HepG2 (cell line): ENCODE measurements around the gene MAPK13. TPM values are rescaled to one million over a fixed set of nuclear protein-coding genes. Genes with fewer than 3 reads are reported as not detected.

ENCODE experiments used
- ATF1 ChIP-seq: IDR thresholded peaks from 2 replicates; pipeline ENCODE4 v1.6.1; 2016; ENCODE audit warnings: mild to moderate bottlenecking, control low read depth
- ATF2 ChIP-seq: sonication (generic); formaldehyde crosslinking; IDR thresholded peaks from 2 replicates; pipeline ENCODE4 v1.4.0; 2020; ENCODE audit warnings: missing genetic modification reagents
- FOXC1 ChIP-seq: sonication (generic); formaldehyde crosslinking; IDR thresholded peaks from 2 replicates; pipeline ENCODE4 v1.8.0; 2022; ENCODE audit warnings: mild to moderate bottlenecking, missing genetic modification reagents, borderline replicate concordance
- MED1 ChIP-seq: sonication (generic); formaldehyde crosslinking; IDR thresholded peaks from 2 replicates; pipeline ENCODE4 v1.4.0; 2020; ENCODE audit warnings: missing genetic modification reagents
- NPAS2 ChIP-seq: sonication (generic); formaldehyde crosslinking; IDR thresholded peaks from 2 replicates; pipeline ENCODE4 v1.8.0; 2022; ENCODE audit warnings: mild to moderate bottlenecking, missing genetic modification reagents, borderline replicate concordance
- PREB ChIP-seq: sonication (generic); formaldehyde crosslinking; IDR thresholded peaks from 2 replicates; pipeline ENCODE4 v1.4.0; 2020; ENCODE audit warnings: missing genetic modification reagents
- SMYD3 ChIP-seq: sonication (generic); formaldehyde crosslinking; IDR thresholded peaks from 2 replicates; pipeline ENCODE4 v1.8.1; 2023; ENCODE audit warnings: mild to moderate bottlenecking, missing genetic modification reagents
- SP4 ChIP-seq: sonication (generic); formaldehyde crosslinking; IDR thresholded peaks from 2 replicates; pipeline ENCODE4 v1.8.1; 2023; ENCODE audit warnings: mild to moderate bottlenecking, missing genetic modification reagents
- TCF7 ChIP-seq: sonication (generic); IDR thresholded peaks from 2 replicates; pipeline ENCODE4 v1.6.1; 2016; ENCODE audit warnings: antibody characterized with exemption, low read depth
- ZFX ChIP-seq: sonication (generic); formaldehyde crosslinking; IDR thresholded peaks from 2 replicates; pipeline ENCODE4 v1.4.0; 2020; ENCODE audit warnings: mild to moderate bottlenecking, low read depth, missing genetic modification reagents, moderate library complexity
- ZNF160 ChIP-seq: sonication (generic); formaldehyde crosslinking; IDR thresholded peaks from 2 replicates; pipeline ENCODE4 v1.8.0; 2022; ENCODE audit warnings: mild to moderate bottlenecking, inconsistent platforms, missing genetic modification reagents
- ZNF251 ChIP-seq: sonication (generic); formaldehyde crosslinking; IDR thresholded peaks from 2 replicates; pipeline ENCODE4 v1.9.0; 2021; ENCODE audit warnings: mild to moderate bottlenecking, missing genetic modification reagents
- ZNF615 ChIP-seq: sonication (generic); formaldehyde crosslinking; IDR thresholded peaks from 2 replicates; pipeline ENCODE4 v1.5.0; 2020; ENCODE audit warnings: mild to moderate bottlenecking, missing genetic modification reagents, borderline replicate concordance
- ZNF713 ChIP-seq: sonication (generic); formaldehyde crosslinking; IDR thresholded peaks from 2 replicates; pipeline ENCODE4 v1.4.0; 2020; ENCODE audit warnings: mild to moderate bottlenecking, missing genetic modification reagents
- ZNF766 ChIP-seq: sonication (generic); formaldehyde crosslinking; IDR thresholded peaks from 2 replicates; pipeline ENCODE4 v1.5.0; 2020; ENCODE audit warnings: missing genetic modification reagents, borderline replicate concordance
- polyA plus RNA-seq, 8 experiments: library from polyadenylated mRNA; depleted of rRNA in 3 of 8; stranded (reverse) in 7 of 8; unstranded in 1 of 8; fragments of >200 nt; fragmentation: Illumina TruSeq in 4 of 8; extraction: Trizol in 4 of 8; gene quantifications; 2 replicates each; pipeline versions ENCODE4 v1.2.1 to v1.2.3, GENCODE V29; 2011 to 2016; ENCODE audit warnings: low read depth in 4 of 8, missing spikeins in 1 of 8, mixed read lengths in 1 of 8; ENCODE audit not compliant: insufficient read depth in 1 of 8
- total RNA-seq, 5 experiments: library from RNA; depleted of rRNA; stranded (reverse); fragments of >200 nt; fragmentation: Illumina TruSeq; extraction: Trizol; gene quantifications; 2 replicates each; pipeline ENCODE4 v1.2.3, GENCODE V29; 2016; ENCODE audit warnings: low read depth in 1 of 5
- TF ChIP-seq, protein P1 (sequence below): IDR thresholded peaks from 2 replicates; pipeline ENCODE4 v1.6.1; 2012; ENCODE audit warnings: inconsistent platforms
- TF ChIP-seq, protein P2 (sequence below): IDR thresholded peaks from 2 replicates; pipeline ENCODE4 v1.6.1; 2016; ENCODE audit warnings: mild to moderate bottlenecking
- TF ChIP-seq, protein P3 (sequence below): sonication (generic); formaldehyde crosslinking; IDR thresholded peaks from 2 replicates; pipeline ENCODE4 v1.4.0; 2020; ENCODE audit warnings: missing genetic modification reagents
- TF ChIP-seq, protein P4 (sequence below): sonication (generic); formaldehyde crosslinking; IDR thresholded peaks from 2 replicates; pipeline ENCODE4 v1.8.0; 2022; ENCODE audit warnings: mild to moderate bottlenecking, missing genetic modification reagents, moderate library complexity
- TF ChIP-seq, protein P5 (sequence below): sonication (generic); formaldehyde crosslinking; IDR thresholded peaks from 2 replicates; pipeline ENCODE4 v1.5.0; 2020; ENCODE audit warnings: mild to moderate bottlenecking, missing genetic modification reagents

MAPK13 gene
- total and polyA plus RNA-seq, 2 of the 13 experiments (the other 11 are each of a cell fraction or from before 2014, with no cell fraction given), result 12.7 to 43.4 TPM

DNA sequence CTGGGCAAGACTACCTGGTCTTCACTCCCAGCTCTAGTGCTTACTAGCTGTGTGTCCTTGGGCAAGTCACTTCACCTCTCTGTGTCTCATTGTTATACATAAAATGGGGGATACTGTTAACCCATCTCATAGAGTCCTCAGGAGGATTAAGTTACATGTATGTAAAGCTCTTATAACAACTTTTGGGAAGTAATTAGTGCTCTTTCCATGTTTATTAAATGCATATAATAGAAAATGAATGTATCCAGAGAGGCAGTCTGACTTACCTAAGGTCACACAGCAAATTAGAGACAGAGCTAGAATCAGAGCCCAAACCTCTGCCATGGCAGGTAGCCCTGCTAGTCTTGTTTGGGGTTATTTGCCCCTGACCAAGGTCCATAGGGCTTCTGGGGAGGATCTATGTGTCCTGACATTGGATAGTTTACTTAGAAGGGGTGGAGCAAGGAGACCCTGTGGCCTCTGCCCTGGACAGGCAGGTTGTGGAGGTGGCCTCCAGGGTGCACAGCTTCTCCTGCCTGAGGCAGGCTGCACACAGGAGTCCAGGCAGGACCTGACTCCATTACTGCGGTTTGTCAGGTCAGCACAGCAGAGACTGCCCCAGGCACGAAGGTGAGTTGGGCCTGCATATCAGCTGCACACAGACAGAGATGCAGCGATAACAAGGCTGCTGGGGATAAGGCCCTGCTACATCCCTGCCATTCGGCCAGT lies 8.4 kb upstream of the MAPK13 start (continued):
- TF ChIP-seq ATF2 (CRISPR knock-in tag) (no peak), SP4 (CRISPR knock-in tag) (peak; percentile 48; the same call in 1 of the 2 replicates), MED1 (CRISPR knock-in tag) (0 out of 2 replicates have a peak, but pooled peaks have one; percentile 18), ATF1 (CRISPR knock-in tag) (no peak), ZNF615 (CRISPR knock-in tag) (no peak), ZFX (CRISPR knock-in tag) (peak; percentile 50), ZNF160 (CRISPR knock-in tag) (peak; percentile 51; the same call in 1 of the 2 replicates), PREB (CRISPR knock-in tag) (no peak), NPAS2 (CRISPR knock-in tag) (no peak), TCF7 (no peak), ZNF713 (no peak), ZNF766 (CRISPR knock-in tag) (no peak), FOXC1 (peak; percentile 34; the same call in 1 of the 2 replicates), SMYD3 (CRISPR knock-in tag) (0 out of 2 replicates have a peak, but pooled peaks have one; percentile 32), ZNF251 (CRISPR knock-in tag) (no peak)
- TF ChIP-seq, protein P1, sequence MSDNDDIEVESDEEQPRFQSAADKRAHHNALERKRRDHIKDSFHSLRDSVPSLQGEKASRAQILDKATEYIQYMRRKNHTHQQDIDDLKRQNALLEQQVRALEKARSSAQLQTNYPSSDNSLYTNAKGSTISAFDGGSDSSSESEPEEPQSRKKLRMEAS, result peak; percentile 36; the same call in 1 of the 2 replicates
- TF ChIP-seq, protein P2, sequence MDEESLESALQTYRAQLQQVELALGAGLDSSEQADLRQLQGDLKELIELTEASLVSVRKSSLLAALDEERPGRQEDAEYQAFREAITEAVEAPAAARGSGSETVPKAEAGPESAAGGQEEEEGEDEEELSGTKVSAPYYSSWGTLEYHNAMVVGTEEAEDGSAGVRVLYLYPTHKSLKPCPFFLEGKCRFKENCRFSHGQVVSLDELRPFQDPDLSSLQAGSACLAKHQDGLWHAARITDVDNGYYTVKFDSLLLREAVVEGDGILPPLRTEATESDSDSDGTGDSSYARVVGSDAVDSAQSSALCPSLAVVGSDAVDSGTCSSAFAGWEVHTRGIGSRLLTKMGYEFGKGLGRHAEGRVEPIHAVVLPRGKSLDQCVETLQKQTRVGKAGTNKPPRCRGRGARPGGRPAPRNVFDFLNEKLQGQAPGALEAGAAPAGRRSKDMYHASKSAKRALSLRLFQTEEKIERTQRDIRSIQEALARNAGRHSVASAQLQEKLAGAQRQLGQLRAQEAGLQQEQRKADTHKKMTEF, result no peak
- TF ChIP-seq, protein P3, sequence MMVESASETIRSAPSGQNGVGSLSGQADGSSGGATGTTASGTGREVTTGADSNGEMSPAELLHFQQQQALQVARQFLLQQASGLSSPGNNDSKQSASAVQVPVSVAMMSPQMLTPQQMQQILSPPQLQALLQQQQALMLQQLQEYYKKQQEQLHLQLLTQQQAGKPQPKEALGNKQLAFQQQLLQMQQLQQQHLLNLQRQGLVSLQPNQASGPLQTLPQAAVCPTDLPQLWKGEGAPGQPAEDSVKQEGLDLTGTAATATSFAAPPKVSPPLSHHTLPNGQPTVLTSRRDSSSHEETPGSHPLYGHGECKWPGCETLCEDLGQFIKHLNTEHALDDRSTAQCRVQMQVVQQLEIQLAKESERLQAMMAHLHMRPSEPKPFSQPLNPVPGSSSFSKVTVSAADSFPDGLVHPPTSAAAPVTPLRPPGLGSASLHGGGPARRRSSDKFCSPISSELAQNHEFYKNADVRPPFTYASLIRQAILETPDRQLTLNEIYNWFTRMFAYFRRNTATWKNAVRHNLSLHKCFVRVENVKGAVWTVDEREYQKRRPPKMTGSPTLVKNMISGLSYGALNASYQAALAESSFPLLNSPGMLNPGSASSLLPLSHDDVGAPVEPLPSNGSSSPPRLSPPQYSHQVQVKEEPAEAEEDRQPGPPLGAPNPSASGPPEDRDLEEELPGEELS (CRISPR knock-in tag), result no peak
- TF ChIP-seq, protein P4, sequence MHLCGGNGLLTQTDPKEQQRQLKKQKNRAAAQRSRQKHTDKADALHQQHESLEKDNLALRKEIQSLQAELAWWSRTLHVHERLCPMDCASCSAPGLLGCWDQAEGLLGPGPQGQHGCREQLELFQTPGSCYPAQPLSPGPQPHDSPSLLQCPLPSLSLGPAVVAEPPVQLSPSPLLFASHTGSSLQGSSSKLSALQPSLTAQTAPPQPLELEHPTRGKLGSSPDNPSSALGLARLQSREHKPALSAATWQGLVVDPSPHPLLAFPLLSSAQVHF, result no peak
- TF ChIP-seq, protein P5, sequence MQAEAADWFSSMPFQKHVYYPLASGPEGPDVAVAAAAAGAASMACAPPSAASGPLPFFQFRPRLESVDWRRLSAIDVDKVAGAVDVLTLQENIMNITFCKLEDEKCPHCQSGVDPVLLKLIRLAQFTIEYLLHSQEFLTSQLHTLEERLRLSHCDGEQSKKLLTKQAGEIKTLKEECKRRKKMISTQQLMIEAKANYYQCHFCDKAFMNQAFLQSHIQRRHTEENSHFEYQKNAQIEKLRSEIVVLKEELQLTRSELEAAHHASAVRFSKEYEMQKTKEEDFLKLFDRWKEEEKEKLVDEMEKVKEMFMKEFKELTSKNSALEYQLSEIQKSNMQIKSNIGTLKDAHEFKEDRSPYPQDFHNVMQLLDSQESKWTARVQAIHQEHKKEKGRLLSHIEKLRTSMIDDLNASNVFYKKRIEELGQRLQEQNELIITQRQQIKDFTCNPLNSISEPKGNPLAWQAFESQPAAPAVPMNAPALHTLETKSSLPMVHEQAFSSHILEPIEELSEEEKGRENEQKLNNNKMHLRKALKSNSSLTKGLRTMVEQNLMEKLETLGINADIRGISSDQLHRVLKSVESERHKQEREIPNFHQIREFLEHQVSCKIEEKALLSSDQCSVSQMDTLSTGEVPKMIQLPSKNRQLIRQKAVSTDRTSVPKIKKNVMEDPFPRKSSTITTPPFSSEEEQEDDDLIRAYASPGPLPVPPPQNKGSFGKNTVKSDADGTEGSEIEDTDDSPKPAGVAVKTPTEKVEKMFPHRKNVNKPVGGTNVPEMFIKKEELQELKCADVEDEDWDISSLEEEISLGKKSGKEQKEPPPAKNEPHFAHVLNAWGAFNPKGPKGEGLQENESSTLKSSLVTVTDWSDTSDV (CRISPR knock-in tag), result 0 out of 2 replicates have a peak, but pooled peaks have one; percentile 25
